GM10266 (cell line): Measurements from ENCODE around the gene PPP2R5C.

Source experiments
- DNase-seq: peaks from one replicate; pipeline ENCODE4 v3.0.0; 2012; ENCODE audit errors: extremely low spot score
- TF ChIP-seq, protein P1 (sequence below): IDR thresholded peaks from 2 replicates; pipeline ENCODE4 v1.5.1; 2012; ENCODE audit warnings: mild to moderate bottlenecking, low read depth; ENCODE audit not compliant: control insufficient read depth, insufficient read depth; ENCODE audit errors: missing control alignments

PPP2R5C gene

DNA sequence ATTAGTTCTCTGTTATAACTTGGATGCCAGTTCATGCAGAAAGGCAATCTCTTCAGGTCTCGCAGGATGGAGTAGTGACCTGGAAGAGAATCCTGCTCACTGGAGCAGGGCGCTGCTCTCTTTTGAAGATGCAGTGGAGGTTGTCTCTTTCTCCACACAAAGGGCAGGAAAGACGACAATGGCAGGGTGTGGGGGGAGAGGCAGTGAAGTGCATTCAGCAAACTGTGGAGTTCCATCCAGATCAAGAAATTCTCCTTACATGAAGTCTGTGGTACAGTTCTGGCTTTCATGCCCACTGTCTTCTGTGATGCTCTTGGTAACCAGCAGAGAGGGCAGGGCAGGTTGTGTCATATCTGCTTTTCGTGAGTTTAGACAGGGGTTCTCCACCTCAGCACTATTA is 6.6 kb upstream of the PPP2R5C start:
- TF ChIP-seq, protein P1, sequence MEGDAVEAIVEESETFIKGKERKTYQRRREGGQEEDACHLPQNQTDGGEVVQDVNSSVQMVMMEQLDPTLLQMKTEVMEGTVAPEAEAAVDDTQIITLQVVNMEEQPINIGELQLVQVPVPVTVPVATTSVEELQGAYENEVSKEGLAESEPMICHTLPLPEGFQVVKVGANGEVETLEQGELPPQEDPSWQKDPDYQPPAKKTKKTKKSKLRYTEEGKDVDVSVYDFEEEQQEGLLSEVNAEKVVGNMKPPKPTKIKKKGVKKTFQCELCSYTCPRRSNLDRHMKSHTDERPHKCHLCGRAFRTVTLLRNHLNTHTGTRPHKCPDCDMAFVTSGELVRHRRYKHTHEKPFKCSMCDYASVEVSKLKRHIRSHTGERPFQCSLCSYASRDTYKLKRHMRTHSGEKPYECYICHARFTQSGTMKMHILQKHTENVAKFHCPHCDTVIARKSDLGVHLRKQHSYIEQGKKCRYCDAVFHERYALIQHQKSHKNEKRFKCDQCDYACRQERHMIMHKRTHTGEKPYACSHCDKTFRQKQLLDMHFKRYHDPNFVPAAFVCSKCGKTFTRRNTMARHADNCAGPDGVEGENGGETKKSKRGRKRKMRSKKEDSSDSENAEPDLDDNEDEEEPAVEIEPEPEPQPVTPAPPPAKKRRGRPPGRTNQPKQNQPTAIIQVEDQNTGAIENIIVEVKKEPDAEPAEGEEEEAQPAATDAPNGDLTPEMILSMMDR = no peak
- DNase-seq = no peak

DNA sequence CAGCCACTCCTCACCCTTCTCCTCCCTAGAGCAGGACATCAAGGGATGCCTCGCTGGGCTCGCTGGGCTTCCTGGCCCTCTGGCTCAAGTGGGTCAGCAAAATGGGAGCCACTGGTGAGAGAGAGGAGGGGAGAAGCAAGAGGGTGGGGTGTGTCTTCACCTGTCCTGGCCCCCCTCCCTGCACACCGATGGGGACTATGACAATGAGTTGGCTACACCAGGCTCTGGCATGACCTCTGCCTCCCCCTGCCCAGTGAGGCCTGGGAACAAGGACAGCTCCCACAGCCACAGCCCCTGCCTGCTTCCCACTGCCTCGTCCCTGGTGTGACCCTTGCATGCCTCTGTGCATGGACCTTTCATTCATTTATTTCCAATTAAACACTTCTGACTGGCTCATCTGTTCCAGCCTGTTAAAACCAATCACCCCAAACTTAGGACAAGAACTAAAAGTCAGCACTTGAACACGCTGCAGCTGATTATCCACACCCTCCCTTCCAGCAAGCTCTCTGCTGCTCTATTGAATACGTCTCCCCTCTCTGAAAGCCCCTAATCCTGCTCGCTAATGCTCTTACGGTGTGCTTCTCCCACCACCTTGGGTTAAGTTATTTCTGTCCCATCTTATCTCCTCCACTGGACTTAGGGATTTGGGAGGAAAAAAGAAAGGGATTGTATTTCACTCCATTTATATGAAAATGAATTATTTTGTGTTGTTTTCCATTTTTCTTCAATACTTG is 5.8 kb upstream of the PPP2R5C start:
- no peak for DNase-seq
- TF ChIP-seq, protein P1 = no peak

DNA sequence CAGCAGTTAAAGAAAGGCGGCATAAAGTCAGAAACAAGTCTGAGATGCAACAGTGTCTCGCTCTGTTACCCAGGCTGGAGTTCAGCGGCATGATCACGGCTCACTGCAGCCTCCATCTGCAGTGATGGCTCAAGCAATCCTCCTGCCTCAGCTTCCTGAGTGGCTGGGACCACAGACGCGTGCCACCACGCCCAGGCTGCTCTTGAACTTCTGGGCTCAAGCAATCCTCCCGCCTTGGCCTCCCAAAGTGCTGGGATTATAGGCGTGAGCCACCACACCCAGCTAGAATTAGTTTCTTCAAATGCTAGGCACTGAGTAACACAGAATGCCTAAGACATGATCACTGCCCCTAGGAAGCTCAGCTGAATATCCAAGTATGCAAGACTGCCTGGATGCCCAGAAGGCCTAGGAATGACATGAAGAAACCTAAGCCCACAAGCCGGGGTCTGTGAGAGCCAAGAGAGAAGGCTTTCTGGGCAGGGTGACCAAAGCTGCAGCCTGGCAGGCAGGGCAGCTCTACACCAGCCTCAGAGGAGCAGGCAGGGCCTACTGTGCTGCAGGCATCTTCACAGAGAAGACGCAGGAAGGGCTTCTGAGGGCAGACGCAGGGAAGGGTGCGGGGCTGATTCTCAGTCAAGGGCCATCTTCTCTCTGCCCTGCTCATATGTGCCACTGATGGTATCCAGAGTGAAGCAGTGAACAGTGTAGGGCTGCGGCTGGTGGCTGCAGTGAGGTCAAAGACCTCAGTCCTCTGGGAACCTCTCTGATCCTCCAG is 4.3 kb upstream of the PPP2R5C start:
- no peak for DNase-seq
- TF ChIP-seq, protein P1 = no peak

DNA sequence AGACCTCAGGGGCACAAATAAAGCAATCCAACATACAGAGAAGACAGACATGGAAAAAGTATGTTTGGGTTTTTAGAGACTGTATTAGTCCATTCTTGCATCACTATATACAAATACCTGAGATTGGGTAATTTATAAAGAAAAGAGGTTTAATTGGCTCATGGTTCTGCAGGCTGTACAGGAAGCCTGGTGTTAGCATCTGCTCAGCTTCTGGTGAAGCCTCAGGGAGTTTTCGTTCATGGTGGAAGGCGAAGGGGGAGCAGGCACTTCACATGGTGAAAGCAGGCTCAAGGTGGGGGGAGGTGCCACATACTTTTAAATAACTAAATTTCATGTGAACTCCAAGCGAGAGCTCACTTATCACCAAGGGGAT is 3.7 kb upstream of the PPP2R5C start:
- no peak for DNase-seq
- TF ChIP-seq, protein P1 = no peak

DNA sequence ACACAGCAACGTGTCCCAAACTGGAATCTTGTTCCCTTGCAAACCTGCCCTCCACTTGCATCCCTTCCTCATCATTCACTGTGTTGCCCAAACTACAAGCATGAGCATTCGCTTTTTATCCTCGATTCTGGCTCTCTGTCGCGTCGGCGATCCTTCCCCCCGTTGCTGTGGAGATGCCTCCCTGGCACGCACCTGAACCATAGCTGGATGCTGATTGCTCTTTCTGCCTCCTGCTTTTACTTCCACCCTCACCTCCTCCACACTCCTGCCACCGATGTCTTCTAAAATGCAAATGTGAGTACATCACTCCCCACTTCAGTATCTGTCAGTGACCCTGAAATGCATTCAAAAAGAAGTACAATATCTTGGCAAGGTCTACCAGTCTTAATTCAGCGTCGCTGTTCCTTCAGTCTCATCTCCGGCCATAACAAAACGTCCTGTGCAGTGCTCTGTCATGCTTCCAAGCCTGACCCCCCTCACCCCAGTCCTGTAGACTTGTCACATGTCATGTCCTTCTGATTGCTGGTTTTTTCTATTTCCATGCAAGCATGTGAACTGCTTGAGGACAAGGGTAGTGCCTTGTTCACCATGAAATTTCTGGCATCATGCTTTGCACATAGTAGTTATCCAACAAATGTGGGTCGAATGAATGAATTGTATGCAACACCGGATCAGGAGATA is 2.5 kb upstream of the PPP2R5C start:
- DNase-seq = no peak
- TF ChIP-seq, protein P1 = no peak

DNA sequence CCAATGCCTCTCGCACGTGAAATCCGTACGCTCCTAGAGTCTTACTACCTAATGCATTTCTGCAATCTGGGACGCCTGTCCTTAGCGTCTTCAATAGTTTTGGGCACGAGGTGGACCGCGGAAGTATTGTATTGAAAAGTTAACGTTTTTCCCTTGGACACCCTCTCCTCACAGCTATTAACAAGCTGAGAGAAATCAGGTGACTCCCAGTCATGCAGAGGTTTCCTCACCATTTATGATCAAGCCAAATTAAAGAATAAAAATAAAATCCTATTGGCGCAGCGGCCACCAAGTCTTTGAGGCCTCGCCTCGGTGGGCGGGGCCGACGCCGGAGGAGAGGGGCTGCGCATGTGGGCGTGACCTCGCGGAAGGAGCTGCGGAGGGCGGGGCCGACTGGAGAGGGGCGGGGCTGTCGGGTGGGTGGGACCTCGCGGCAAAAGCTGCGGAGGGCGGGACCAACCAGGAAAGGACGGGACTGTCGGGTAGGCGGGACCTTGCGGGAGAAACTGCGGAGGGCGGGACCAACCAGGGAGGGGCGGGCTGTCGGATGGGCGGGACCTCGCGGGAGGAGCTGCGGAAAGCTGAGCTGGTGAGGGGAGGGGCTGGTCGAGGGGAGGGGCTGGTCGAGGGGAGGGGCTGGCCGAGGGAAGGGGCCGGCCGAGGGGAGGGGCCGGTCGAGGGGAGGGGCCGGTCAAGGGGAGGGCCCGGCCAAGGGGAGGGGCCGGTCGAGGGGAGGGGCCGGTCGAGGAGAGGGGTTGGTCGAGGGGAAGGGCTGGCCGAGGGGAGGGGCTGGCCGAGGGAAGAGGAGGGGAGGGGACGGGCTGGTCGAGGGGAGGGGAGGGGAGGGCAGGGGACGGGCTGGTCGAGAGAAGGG is 1.1 kb upstream of the PPP2R5C start:
- peak; percentile 97 for DNase-seq
- TF ChIP-seq, protein P1 = no peak
